K562 (cell line): ENCODE data around the gene VWDE. TPM values are rescaled to one million over a fixed set of nuclear protein-coding genes. Genes with fewer than 3 reads are reported as not detected.

Experiments
- DLX4 ChIP-seq: fragments of 250-450 bp; sonication (Bioruptor Pico); IDR thresholded peaks from 2 replicates; pipeline ENCODE4 v1.6.1; 2021; ENCODE audit warnings: mild to moderate bottlenecking
- FIP1L1 ChIP-seq: fragments of 200-400 bp; formaldehyde crosslinking; IDR thresholded peaks from 2 replicates; pipeline ENCODE4 v1.6.1; 2018; ENCODE audit warnings: mild to moderate bottlenecking, low read depth, low read length; ENCODE audit not compliant: poor library complexity, severe bottlenecking
- FOSL1 ChIP-seq: fragments of 200-800 bp; sonication (Bioruptor generic); conservative IDR thresholded peaks from 2 replicates; pipeline ENCODE4 v1.6.1; 2016; ENCODE audit warnings: missing genetic modification characterization, missing compliant biosample characterization
- FOXK1 ChIP-seq: sonication (generic); formaldehyde crosslinking; IDR thresholded peaks from 2 replicates; pipeline ENCODE4 v1.8.0; 2022; ENCODE audit warnings: missing genetic modification reagents, mild to moderate bottlenecking, borderline replicate concordance
- GATAD2A ChIP-seq: fragments of 450-650 bp; IDR thresholded peaks from 2 replicates; pipeline ENCODE4 v1.6.1; 2017
- GTF2E2 ChIP-seq: fragments of 200-800 bp; sonication (Bioruptor generic); IDR thresholded peaks from 2 replicates; pipeline ENCODE4 v1.6.1; 2016; ENCODE audit warnings: missing genetic modification characterization, missing compliant biosample characterization
- HDAC3 ChIP-seq: fragments of 450-650 bp; IDR thresholded peaks from 2 replicates; pipeline ENCODE4 v1.6.1; 2018; ENCODE audit warnings: borderline replicate concordance, mild to moderate bottlenecking, moderate library complexity; ENCODE audit not compliant: partially characterized antibody
- HES1 ChIP-seq: fragments of 450-650 bp; IDR thresholded peaks from 2 replicates; pipeline ENCODE4 v1.6.1; 2016; ENCODE audit warnings: low read depth, mild to moderate bottlenecking, moderate library complexity
- KLF6 ChIP-seq: fragments of 250-450 bp; sonication (Bioruptor Pico); IDR thresholded peaks from 2 replicates; pipeline ENCODE4 v1.4.0; 2020; ENCODE audit warnings: mild to moderate bottlenecking, moderate library complexity, borderline replicate concordance
- MAFG ChIP-seq: fragments of 450-650 bp; conservative IDR thresholded peaks from 2 replicates; pipeline ENCODE4 v1.6.1; 2016; ENCODE audit warnings: missing genetic modification characterization, missing compliant biosample characterization
- MXI1 ChIP-seq: IDR thresholded peaks from 2 replicates; pipeline ENCODE4 v1.6.1; 2011; ENCODE audit warnings: low read depth, mild to moderate bottlenecking, improper control_type of control experiment, low read length
- PURB ChIP-seq: sonication (generic); formaldehyde crosslinking; IDR thresholded peaks from 2 replicates; pipeline ENCODE4 v1.9.0; 2021; ENCODE audit warnings: low read depth, mild to moderate bottlenecking, missing genetic modification reagents
- RBM39 ChIP-seq: fragments of 200-400 bp; formaldehyde crosslinking; optimal IDR thresholded peaks from 2 replicates; pipeline ENCODE3; 2018; ENCODE audit warnings: low read depth, low read length
- RFX7 ChIP-seq: fragments of 250-450 bp; sonication (Bioruptor Pico); IDR thresholded peaks from 2 replicates; pipeline ENCODE4 v1.5.1; 2021; ENCODE audit warnings: mild to moderate bottlenecking
- SMARCA4 ChIP-seq: fragments of 450-650 bp; IDR thresholded peaks from 2 replicates; pipeline ENCODE4 v1.6.1; 2016
- TEAD1 ChIP-seq, 2 experiments: fragments of 450-650 bp in 1 of 2; sonication (generic) in 1 of 2; formaldehyde crosslinking; IDR thresholded peaks; 2 replicates each; pipeline versions ENCODE4 v1.4.0 to v1.8.0; 2020 to 2022; ENCODE audit warnings: mild to moderate bottlenecking in 2 of 2, missing genetic modification reagents in 1 of 2
- USF1 ChIP-seq: sonication (generic); formaldehyde crosslinking; IDR thresholded peaks from 2 replicates; pipeline ENCODE4 v1.9.0; 2022; ENCODE audit warnings: mild to moderate bottlenecking, missing genetic modification reagents
- ZBTB8A ChIP-seq: fragments of 450-650 bp; IDR thresholded peaks from 2 replicates; pipeline ENCODE4 v1.6.1; 2018; ENCODE audit warnings: mild to moderate bottlenecking, moderate library complexity; ENCODE audit not compliant: partially characterized antibody
- ZNF124 ChIP-seq: sonication (generic); formaldehyde crosslinking; IDR thresholded peaks from 2 replicates; pipeline ENCODE4 v1.8.1; 2022; ENCODE audit warnings: missing genetic modification reagents
- ZNF655 ChIP-seq: fragments of 250-450 bp; sonication (Bioruptor Pico); IDR thresholded peaks from 2 replicates; pipeline ENCODE4 v1.5.0; 2021
- ZNF717 ChIP-seq: fragments of 250-450 bp; sonication (Bioruptor Pico); IDR thresholded peaks from 2 replicates; pipeline ENCODE4 v1.5.0; 2021
- ZNF740 ChIP-seq, 3 experiments: fragments of 200-800 bp in 1 of 3; sonication (Bioruptor generic) in 1 of 3; sonication (generic) in 1 of 3; formaldehyde crosslinking in 1 of 3; IDR thresholded peaks; 2 replicates each; pipeline versions ENCODE4 v1.6.1 to v1.8.0; 2016 to 2022; ENCODE audit warnings: mild to moderate bottlenecking in 2 of 3, missing compliant biosample characterization in 2 of 3, missing genetic modification characterization in 2 of 3, missing genetic modification reagents in 1 of 3
- polyA plus RNA-seq, 8 experiments: library from polyadenylated mRNA; depleted of rRNA in 4 of 8; stranded (reverse) in 5 of 8; unstranded in 3 of 8; fragments of >200 nt; fragmentation: Nextera tagmentation in 2 of 8; fragmentation: Illumina TruSeq in 1 of 8; extraction: Ambion mirVana in 2 of 8; extraction: Trizol in 1 of 8; gene quantifications; 2 replicates each; pipeline versions ENCODE4 v1.2.1 to v1.2.3, GENCODE V29; 2011 to 2014; ENCODE audit warnings: inconsistent platforms in 1 of 8, missing spikeins in 1 of 8
- total RNA-seq, 7 experiments: library from RNA; depleted of rRNA in 6 of 7; stranded (reverse); fragments of >200 nt in 6 of 7; fragmentation: Illumina TruSeq in 2 of 7; extraction: Trizol in 2 of 7; gene quantifications; 2 replicates each; pipeline versions ENCODE4 v1.2.1 to v1.2.3, GENCODE V29; 2011 to 2021; ENCODE audit warnings: low replicate concordance in 1 of 7

VWDE gene
- total and polyA plus RNA-seq, 9 of the 15 experiments (the other 6 are each of a cell fraction or from before 2014, with no cell fraction given), result 40.6 to 162 (median 95.2) TPM

GRCh38 chr7:12385364-12385786 is 18.3 kb downstream of the VWDE start (continued):
- TF ChIP-seq DLX4 (CRISPR knock-in tag) (no peak), ZNF717 (no peak), GATAD2A (no peak), KLF6 (CRISPR knock-in tag) (no peak; the same call in 1 of the 2 replicates), GTF2E2 (tag) (peak; percentile 42; the same call in 1 of the 2 replicates), ZNF740 (CRISPR knock-in tag; IDR thresholded peaks at IDR 0.05) (no peak), ZNF740 (tag; IDR thresholded peaks at IDR 0.05) (no peak), SMARCA4 (peak; percentile 96), FIP1L1 (no peak), HDAC3 (peak; percentile 95), ZNF655 (CRISPR knock-in tag) (no peak), RBM39 (no peak), MAFG (peak; percentile 70), TEAD1 (CRISPR knock-in tag; IDR thresholded peaks at IDR 0.05) (peak in 1 of 2 experiments; percentile 83; a peak in 2 of 4 replicates), MXI1 (no peak), ZNF124 (no peak), FOXK1 (CRISPR knock-in tag) (no peak), USF1 (CRISPR knock-in tag) (no peak), HES1 (peak; percentile 70), PURB (no peak), ZBTB8A (no peak), FOSL1 (tag) (peak; percentile 70), RFX7 (CRISPR knock-in tag) (no peak)
